Measurements from ENCODE around the gene MB21D2.
"Not testable (repeated sequence)": the region's sequence is repeated elsewhere in the genome, so short reads cannot be mapped to it uniquely, and the experiment has no call there.

Gene MB21D2

DNA sequence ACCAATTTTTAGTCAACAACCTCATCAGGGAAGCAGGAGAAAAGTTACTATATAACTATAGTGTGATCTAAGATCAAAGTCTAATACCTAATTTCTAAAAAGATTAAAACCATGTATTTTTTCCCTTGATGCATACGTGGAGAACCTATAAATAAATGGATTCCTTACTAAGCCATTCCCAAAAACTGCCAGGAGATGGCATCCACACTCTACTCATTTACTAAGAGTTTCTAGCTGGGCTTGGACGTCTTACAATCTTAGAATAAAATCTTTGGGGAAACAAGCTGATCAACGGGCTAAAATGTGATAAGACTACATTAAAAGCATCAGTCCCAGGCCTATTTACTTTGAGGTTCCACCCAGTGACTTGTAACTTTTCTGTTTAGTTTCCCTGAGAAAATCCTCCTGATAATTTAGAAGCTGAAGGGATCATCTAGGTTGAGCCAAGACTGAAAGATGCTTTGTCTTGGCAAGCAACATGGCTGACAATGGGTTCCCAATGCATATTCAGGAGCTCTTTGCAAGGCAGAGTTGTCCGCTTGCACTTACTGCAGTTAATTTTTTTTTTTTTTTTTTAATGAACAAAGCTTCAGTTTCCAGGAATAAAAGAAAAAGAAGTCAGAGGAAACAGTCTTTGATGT lies 104.8 kb downstream of the MB21D2 start:
- peak; percentile 59 for DNase-seq (ENCODE audit: low spot score)

DNA sequence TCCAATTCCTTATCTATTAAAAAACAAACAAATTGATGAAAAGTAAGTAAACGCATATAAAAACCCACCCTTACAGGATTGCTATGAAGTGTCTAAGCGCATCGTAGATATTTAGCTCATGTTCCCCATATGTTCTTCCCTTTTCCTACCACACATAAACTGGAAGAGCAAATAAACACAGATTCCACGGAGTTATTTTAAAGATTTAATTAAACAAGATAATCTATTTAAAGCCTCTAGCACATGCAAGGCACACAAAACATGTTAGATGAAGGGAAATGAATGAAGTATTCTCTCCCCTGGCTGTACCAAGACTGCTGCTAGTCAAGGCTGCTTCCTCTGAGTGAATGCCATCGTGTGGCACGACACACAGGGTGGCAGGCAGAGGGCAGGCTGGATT lies 111.9 kb downstream of the MB21D2 start:
- DNase-seq (ENCODE audit: low spot score), result no peak

DNA sequence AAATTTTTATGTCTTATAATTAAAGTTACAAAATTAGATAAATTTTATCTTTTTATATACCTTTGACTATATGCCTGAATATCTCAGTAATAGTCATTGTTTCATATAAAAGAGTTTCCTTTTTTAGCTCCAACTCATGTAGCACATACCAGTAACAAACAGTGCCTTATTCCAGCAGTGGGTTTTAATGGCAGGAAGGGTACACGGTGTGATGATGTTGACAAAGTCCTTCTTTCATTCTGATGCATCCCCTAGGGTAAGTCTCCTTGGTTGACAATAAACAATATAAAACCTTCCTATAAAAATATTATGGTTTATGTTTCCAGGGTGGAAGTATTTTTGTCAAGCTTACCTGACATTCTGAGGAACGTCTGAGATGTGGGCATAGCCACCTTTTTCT lies 113.2 kb downstream of the MB21D2 start:
- DNase-seq (ENCODE audit: low spot score), result no peak

DNA sequence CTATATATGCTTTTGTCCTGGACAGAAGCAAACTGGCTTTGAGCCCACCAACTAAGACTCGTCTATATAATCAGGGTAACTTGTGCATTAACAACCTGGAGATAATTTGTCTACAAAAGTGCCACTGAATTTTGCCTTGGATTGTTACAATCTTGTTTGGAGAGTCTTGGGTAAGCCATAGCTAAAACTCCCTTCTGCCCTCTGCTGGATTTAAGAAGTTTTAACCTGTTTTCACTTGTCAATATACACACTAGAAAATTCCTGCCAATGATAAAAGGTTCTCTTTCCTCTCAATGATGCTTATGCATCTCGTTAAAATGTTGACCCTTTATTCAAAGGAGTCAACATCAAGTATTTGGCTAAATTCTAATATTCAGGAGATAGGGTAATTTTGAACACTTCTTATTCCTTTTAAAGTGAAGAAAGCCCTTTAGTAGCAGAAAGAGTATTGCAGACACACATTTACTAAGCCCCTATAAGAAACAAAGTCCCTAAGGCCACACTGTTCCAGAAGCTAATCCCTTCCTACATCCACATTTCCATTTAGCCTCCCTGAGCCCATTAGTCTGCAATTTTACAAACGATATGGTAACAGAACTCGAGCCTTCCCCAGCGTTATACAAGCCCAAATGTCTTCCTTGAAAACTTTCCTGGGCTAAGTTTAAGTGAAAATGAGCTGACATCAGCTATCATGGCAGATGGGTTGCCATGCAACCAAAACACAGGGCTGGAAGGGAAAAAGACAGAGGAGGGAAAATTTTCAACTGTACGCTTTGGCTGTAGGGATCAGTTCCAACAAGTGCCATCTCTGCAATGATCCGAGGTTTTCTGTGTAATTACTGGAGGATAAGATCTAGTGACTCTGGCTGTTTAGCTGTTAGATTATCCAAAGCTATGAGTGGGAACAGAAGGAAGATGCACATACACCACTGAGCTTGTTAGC lies 114.4 kb downstream of the MB21D2 start:
- peak; percentile 48 for DNase-seq (ENCODE audit: low spot score)

DNA sequence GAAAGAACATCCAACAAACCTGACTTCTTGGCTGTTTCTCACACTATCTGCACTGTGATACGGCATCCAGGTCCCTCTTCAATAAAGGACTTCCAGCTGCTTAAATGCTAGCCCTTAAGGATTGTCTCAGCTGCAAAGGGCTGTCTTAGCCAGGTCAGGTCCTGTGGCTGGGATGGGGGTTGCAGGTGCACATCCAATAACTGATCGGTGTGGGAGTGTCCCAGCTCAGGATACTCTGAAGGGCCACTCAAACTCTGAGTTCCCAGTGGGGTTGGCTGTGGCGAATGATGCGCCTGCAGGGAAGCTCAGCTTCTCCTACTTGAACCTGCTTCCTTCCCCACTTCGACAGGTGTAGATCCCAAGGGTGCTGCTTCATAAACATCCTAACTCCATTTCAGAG lies 115.7 kb downstream of the MB21D2 start:
- DNase-seq (ENCODE audit: low spot score), result no peak

DNA sequence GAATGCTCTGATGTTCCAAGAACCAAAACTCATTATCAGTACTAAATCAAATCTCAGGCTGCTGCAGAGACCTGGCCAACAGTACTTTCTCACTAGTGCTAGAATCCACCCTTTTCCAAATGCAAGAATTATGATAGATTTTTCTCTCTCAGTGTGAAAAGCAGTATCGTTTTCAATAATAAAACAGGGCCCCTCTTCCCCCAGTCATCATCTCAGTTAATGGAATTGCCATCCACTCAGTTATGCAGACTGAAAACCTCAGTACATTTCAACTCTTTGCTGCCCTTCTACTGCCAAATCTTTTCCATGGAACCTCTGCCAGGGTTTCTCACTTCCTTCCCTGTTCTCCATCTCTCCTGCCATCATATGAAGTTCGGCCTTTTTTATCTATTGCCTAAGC lies 117.9 kb downstream of the MB21D2 start:
- DNase-seq (ENCODE audit: low spot score), result no peak

DNA sequence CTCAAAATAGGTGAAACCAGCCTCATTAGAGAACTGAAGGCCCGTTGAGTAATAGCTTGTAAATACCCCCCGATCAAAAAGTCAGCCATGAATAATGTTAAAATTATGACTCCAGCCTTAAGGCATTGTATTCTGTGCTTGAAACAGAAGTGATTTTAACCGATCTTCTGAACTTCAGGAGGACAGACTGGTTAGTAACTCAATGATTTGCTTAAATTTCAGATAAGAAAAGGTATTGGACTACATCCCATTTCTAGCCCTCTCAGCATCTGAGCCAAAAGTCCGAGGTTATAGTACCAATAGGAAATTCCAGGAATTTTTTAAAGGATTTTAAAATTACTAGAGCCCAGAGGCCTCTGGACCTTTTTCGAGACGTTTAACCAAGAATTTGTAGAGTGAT lies 122.6 kb downstream of the MB21D2 start:
- DNase-seq (ENCODE audit: low spot score), result no peak

DNA sequence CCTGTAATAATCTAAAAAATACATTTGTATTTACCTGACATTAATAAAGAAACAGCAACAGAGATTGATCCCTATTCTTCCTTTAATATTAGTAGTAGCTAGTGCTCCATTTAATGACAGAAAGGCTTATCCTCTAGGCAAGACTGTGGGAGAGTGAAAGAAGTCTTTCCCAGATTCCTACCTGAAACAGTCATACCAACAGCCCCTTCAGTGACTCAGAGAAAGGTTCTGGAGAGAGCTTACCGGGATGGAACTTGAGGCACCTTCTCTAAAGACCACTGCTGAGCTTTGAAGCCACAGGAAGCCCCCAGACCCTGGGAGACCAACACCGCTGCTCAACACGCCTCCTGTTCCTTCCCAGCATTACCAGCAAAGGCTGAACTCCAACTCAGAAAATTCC lies 123.4 kb downstream of the MB21D2 start:
- DNase-seq (ENCODE audit: low spot score), result no peak

DNA sequence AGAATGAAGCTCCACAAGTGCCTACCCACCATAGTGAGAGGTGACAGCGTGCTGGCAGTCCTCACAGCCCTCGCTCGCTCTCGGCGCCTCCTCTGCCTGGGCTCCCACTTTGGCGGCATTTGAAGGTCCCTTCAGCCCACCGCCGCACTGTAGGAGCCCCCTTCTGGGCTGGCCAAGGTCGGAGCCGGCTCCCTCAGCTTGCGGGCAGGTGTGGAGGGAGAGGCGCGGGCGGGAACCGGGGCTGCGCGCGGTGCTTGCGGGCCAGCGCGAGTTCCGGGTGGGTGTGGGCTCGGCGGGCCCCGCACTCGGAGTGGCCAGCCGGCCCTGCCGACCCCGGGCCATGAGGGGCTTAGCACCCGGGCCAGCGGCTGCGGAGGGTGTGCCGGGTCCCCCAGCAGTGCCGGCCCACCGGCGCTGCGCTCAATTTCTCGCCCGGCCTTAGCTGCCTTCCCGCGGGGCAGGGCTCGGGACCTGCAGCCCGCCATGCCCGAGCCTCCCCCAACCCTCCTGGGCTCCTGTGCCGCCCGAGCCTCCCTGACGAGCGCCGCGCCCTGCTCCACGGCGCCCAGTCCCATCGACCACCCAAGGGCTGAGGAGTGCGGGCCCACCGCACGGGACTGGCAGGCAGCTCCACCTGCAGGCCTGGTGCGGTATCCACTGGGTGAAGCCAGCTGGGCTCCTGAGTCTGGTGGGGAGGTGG lies 128.7 kb downstream of the MB21D2 start:
- not testable (repeated sequence) for DNase-seq (ENCODE audit: low spot score)

DNA sequence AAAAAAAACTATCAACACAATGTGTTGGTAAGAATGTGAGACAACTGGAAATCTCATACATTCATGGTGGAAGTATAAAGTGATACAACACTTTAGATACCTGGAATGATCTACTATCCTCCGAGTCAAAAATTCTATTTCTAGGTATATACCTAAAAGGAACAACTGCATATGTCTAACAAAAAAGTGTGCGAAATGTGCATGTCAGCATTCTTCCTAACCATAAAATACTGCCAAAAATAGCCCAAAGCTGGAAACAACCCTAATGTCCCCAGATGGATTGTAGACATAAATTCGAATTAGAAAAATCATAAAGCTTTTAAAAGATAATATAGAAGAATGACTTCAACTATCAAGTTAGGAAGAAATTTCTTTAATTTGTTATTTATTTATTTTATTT lies 139.1 kb downstream of the MB21D2 start:
- no peak for DNase-seq (ENCODE audit: low spot score)

DNA sequence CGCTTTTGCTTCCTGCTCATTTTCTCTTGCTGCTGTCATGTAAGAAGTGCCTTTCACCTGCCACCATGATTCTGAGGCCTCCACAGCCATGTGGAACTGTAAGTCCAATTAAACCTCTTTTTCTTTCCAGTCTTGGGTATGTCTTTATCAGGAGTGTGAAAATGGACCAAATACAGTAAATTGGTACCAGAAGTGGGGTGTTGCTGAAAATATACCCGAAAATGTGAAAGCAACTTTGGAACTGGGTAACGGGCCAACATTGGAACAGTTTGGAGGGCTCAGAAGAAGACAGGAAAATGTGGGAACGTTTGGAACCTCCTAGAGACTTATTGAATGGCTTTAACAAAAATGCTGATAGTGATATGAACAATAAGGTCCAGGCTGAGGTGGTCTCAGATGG lies 143.3 kb downstream of the MB21D2 start:
- DNase-seq (ENCODE audit: low spot score), result not testable (repeated sequence)

DNA sequence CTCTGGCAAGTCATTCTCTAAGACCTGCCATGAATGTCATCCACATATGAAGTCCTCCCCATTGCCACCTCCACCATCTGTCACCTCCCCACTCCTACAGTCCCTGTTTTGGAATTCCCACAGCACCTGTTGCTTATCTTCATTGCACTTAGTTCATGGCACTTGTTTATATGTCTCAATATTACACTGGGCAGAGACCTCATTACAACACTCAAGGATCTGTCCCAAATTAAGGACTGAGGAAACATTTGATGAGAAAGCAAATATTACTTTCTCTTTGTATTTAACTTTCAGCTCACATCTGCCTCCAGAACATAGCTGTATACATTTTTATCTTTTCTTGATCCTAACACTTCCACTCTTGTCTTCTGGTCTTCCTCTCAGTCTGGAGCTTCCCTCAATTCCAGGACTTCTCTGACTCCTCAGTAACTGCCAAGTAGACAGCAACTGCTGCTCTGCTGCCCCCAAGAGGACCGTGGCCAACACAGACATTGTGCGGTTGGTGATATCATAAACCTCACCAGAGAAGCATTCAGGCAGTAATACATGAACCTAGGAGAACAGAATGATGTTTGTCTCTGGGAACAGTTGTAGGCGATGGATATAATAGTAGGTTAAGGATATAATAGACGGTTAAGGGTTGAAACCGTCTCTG lies 145.3 kb downstream of the MB21D2 start:
- peak; percentile 24 for DNase-seq (ENCODE audit: low spot score)

DNA sequence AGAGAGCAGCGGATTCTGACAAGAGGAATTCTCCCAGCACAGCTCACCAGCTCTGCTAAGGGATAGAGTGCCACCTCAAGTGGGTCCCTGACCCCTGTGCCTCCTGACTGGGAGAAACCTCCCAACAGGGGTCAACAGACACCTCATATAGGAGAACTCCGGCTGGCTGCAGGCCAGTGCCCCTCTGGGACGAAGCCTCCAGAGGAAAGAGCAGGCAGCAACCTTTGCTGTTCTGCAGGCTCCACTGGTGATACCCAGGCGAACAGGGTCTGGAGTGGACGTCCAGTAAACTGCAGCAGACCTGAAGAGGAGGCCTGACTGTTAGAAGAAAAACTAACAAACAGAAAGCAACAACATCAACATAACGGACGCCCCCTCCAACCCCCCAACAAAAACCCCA lies 159.0 kb downstream of the MB21D2 start:
- DNase-seq (ENCODE audit: low spot score), result no peak

DNA sequence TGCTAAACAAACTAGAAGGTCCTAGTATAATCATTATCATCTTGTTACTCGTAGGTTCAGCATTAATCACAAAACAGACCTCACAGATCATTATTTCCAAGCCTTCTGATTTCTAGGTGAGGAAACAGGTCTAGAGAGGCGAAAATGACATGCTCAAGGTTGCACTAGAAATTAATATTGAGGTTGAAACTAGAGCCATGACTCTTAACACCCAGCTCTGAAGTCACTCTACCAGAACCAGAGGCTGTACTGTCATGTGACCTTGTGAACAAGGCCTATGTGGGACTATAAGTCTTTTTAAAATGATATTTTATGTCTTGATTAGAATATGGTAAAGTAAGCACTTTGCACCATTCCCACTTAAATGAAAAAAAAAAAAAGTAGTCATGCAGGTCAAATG lies 166.5 kb downstream of the MB21D2 start:
- DNase-seq (ENCODE audit: low spot score), result no peak

DNA sequence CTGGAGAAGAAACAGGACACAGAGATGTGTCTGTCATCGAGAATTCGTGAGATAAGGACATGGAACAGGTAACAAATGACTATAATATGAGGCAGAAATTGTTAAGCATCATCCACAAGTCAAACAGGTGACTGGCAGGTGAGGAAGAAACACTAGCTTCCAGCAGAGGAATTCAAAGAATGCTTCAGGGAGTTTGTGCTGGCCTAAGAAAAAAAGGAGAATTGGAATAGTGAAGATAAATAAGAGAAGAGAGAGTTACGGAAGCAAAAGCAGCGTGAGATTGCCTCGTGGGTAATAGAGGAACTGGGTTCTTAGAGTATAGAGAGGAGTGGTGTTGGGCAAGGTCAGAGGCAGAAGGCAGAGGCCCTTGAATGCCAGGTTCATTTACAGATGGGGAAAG lies 167.5 kb downstream of the MB21D2 start:
- no peak for DNase-seq (ENCODE audit: low spot score)

DNA sequence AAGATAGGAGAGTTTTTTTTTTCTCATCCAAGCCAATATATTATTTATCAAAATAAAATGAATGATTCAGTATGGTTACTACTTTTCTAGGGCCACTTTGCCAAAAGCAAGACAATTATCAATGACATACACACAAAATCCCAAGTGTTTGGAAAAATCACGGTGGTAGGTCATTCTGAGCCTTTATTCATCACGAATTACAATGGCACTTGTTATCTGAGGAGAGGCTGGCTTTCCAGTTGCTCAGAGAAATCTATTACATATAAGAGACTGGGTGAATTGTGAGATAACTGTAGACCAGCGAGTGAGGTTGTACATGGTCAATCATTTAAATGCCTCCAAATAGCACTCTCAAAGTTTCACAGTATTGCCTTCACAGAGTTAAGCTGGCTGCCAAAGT lies 169.9 kb downstream of the MB21D2 start:
- no peak for DNase-seq (ENCODE audit: low spot score)

DNA sequence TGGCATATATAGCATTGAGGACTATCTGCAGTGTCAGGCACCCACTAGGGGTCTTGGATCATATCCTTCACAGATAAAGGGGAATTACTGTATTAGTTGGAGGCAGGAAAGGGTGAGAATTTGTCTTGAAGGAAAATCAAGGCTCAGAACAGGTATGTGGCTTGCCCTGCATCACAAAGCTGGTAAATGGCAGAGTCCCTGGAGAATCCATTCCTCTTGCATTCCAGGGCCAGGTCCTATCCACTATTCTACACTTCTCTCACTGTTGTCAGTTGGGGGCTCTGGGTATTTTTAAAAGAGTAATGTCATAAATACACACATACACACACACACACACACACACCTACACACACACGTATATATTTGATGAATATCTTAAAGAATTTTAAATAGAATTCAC lies 170.5 kb downstream of the MB21D2 start:
- no peak for DNase-seq (ENCODE audit: low spot score)
